ENCODE measurements around the gene COA5. TPM values are rescaled to one million over a fixed set of nuclear protein-coding genes. Genes with fewer than 3 reads are reported as not detected.

COA5 gene
- total RNA-seq, 2 experiments from 2014 or later: 17.7 to 33.2 TPM

- ATAC-seq (peak; percentile 86), DNase-seq (peak; percentile 69)
- peak overlapping the region; percentile 35 for H3K4me3 Mint-ChIP-seq
- H3K9me3 Mint-ChIP-seq (ENCODE audit: low read depth): no peaks in the 10 kb centered on the region
- peak overlapping the region; percentile 91 for H3K27ac Mint-ChIP-seq
- H3K36me3 Mint-ChIP-seq (ENCODE audit: low read depth): peaks cover 37% of the 10 kb centered on the region
- ChIA-PET CTCF (interaction anchor here (0.6 kb wide), 1 partner anchor 227 kb away, joined by 4 read pairs; no protein-coding TSS in a partner anchor), POLR2A (no interaction called here)
- intact Hi-C loops (cut with DNase I, micrococcal nuclease): loop anchor here in 1 of 2 experiments (10.0 kb wide), 1 partner anchor 297 kb away; the partner anchor contains the start of gene CRACDL
- H3K27me3 Mint-ChIP-seq: no peaks in the 10 kb centered on the region
- H3K4me1 Mint-ChIP-seq: peaks cover 39% of the 10 kb centered on the region
Measured at GRCh38 chr2:98637401-98638147, 29.3 kb upstream of the COA5 start.

GRCh38 chr2:98634406-98635092, 26.2 kb upstream of the COA5 start:
- ChIA-PET POLR2A (no interaction called here), CTCF (interaction anchor here (0.5 to 3.8 kb wide), 21 partner anchors 9 to 824 kb away, joined by 3 to 13 read pairs (median 3); no protein-coding TSS in a partner anchor)
- peaks cover 38% of the 10 kb centered on the region for H3K4me1 Mint-ChIP-seq
- peak overlapping the region; percentile 85 for H3K27ac Mint-ChIP-seq
- peaks cover 38% of the 10 kb centered on the region for H3K36me3 Mint-ChIP-seq (ENCODE audit: low read depth)
- no peaks in the 10 kb centered on the region for H3K9me3 Mint-ChIP-seq (ENCODE audit: low read depth)
- DNase-seq: peak; percentile 79
- ATAC-seq: peak; percentile 67
- intact Hi-C loops (cut with DNase I, micrococcal nuclease): loop anchor here in 1 of 2 experiments (1.0 to 10.0 kb wide), 2 partner anchors 203 to 300 kb away; partner anchors contain the start of gene CRACDL
- peak overlapping the region; percentile 44 for H3K4me3 Mint-ChIP-seq
- H3K27me3 Mint-ChIP-seq: no peaks in the 10 kb centered on the region

- POLR2A ChIA-PET: no interaction called here
- H3K4me3 Mint-ChIP-seq: no peak overlapping the region
- ATAC-seq: no peak
- no peak for DNase-seq
- H3K9me3 Mint-ChIP-seq (ENCODE audit: low read depth): no peaks in the 10 kb centered on the region
- H3K27me3 Mint-ChIP-seq: no peaks in the 10 kb centered on the region
- H3K4me1 Mint-ChIP-seq: peaks cover 30% of the 10 kb centered on the region
- CTCF ChIA-PET: interaction anchor here (0.6 to 3.8 kb wide), 3 partner anchors 13 to 28 kb away, joined by 3 to 13 read pairs (median 5); no protein-coding TSS in a partner anchor
- H3K36me3 Mint-ChIP-seq (ENCODE audit: low read depth): peaks cover 33% of the 10 kb centered on the region
- no peak overlapping the region for H3K27ac Mint-ChIP-seq
- intact Hi-C loops (cut with DNase I, micrococcal nuclease): loop anchor here in 1 of 2 experiments (10.0 kb wide), 1 partner anchor 302 kb away; the partner anchor contains the start of gene CRACDL
Measured at GRCh38 chr2:98632351-98632750, 24.0 kb upstream of the COA5 start.

- intact Hi-C loops (cut with DNase I, micrococcal nuclease): no loop called here
- DNase-seq (no peak), ATAC-seq (peak; percentile 49)
- POLR2A ChIA-PET: no interaction called here
- Mint-ChIP-seq H3K27me3 (no peaks in the 10 kb centered on the region), H3K4me3 (no peak overlapping the region), H3K27ac (peak overlapping the region; percentile 19), H3K4me1 (peaks cover 45% of the 10 kb centered on the region), H3K9me3 (ENCODE audit: low read depth) (no peaks in the 10 kb centered on the region), H3K36me3 (ENCODE audit: low read depth) (peaks cover 22% of the 10 kb centered on the region)
- CTCF ChIA-PET: interaction anchor here (0.6 kb wide), 1 partner anchor 14 kb away, joined by 3 read pairs; no protein-coding TSS in a partner anchor
Measured at GRCh38 chr2:98623657-98624056, 15.3 kb upstream of the COA5 start.

- Mint-ChIP-seq H3K4me3 (no peak overlapping the region), H3K27ac (peak overlapping the region; percentile 68), H3K4me1 (peaks cover 37% of the 10 kb centered on the region), H3K27me3 (no peaks in the 10 kb centered on the region), H3K36me3 (ENCODE audit: low read depth) (peaks cover 44% of the 10 kb centered on the region), H3K9me3 (ENCODE audit: low read depth) (no peaks in the 10 kb centered on the region)
- ATAC-seq (no peak), DNase-seq (no peak)
- intact Hi-C loops (cut with DNase I, micrococcal nuclease): no loop called here
- ChIA-PET CTCF (interaction anchor here (1.5 kb wide), 1 partner anchor 8 kb away, joined by 3 read pairs; no protein-coding TSS in a partner anchor), POLR2A (interaction anchor here (0.6 kb wide), 1 partner anchor 187 kb away, joined by 4 read pairs; no protein-coding TSS in a partner anchor)
Measured at GRCh38 chr2:98617149-98617548, 8.8 kb upstream of the COA5 start.

- Mint-ChIP-seq H3K27me3 (no peaks in the 10 kb centered on the region), H3K9me3 (ENCODE audit: low read depth) (no peaks in the 10 kb centered on the region), H3K4me3 (no peak overlapping the region), H3K27ac (peak overlapping the region; percentile 10), H3K4me1 (peaks cover 41% of the 10 kb centered on the region), H3K36me3 (ENCODE audit: low read depth) (peaks cover 48% of the 10 kb centered on the region)
- ChIA-PET POLR2A (no interaction called here), CTCF (interaction anchor here (1.0 kb wide), 1 partner anchor 12 kb away, joined by 3 read pairs; no protein-coding TSS in a partner anchor)
- peak; percentile 21 for DNase-seq
- no peak for ATAC-seq
- intact Hi-C loops (cut with DNase I, micrococcal nuclease): no loop called here
Measured at GRCh38 chr2:98615481-98615880, 7.2 kb upstream of the COA5 start.

- Mint-ChIP-seq H3K27ac (peak overlapping the region; percentile 52), H3K27me3 (no peaks in the 10 kb centered on the region), H3K4me1 (peaks cover 43% of the 10 kb centered on the region), H3K36me3 (ENCODE audit: low read depth) (peaks cover 54% of the 10 kb centered on the region), H3K4me3 (no peak overlapping the region), H3K9me3 (ENCODE audit: low read depth) (no peaks in the 10 kb centered on the region)
- intact Hi-C loops (cut with DNase I, micrococcal nuclease): no loop called here
- ChIA-PET POLR2A (no interaction called here), CTCF (interaction anchor here (0.6 kb wide), 1 partner anchor 603 kb away, joined by 3 read pairs; no protein-coding TSS in a partner anchor)
- ATAC-seq: no peak
- no peak for DNase-seq
Measured at GRCh38 chr2:98614024-98614739, 5.9 kb upstream of the COA5 start.

GRCh38 chr2:98608962-98609604, 771 bp upstream of the COA5 start:
- Mint-ChIP-seq H3K4me1 (peaks cover 66% of the 10 kb centered on the region), H3K27me3 (no peaks in the 10 kb centered on the region), H3K27ac (peak overlapping the region; percentile 94), H3K9me3 (ENCODE audit: low read depth) (no peaks in the 10 kb centered on the region), H3K4me3 (peak overlapping the region; percentile 83), H3K36me3 (ENCODE audit: low read depth) (peaks cover 29% of the 10 kb centered on the region)
- DNase-seq: peak; percentile 20
- ChIA-PET POLR2A (no interaction called here), CTCF (interaction anchor here (0.6 to 1.8 kb wide), 8 partner anchors 9 to 279 kb away, joined by 3 to 5 read pairs (median 3); no protein-coding TSS in a partner anchor)
- intact Hi-C loops (cut with DNase I, micrococcal nuclease): loop anchor here (1.0 to 10.0 kb wide), 10 partner anchors 152 to 1953 kb away; partner anchors contain the start of genes TXNDC9 (in 2 of the 2), ACTR1B (in 1 of the 2), C2orf15 (in 1 of the 2) and EIF5B (in 1 of the 2)
- ATAC-seq: no peak

- intact Hi-C loops (cut with DNase I, micrococcal nuclease): loop anchor here (1.0 to 10.0 kb wide), 10 partner anchors 150 to 1955 kb away; partner anchors contain the start of genes TXNDC9 (in 2 of the 2), ACTR1B (in 1 of the 2), C2orf15 (in 1 of the 2) and EIF5B (in 1 of the 2)
- peak overlapping the region; percentile 94 for H3K27ac Mint-ChIP-seq
- H3K36me3 Mint-ChIP-seq (ENCODE audit: low read depth): peaks cover 24% of the 10 kb centered on the region
- H3K9me3 Mint-ChIP-seq (ENCODE audit: low read depth): no peaks in the 10 kb centered on the region
- DNase-seq (no peak), ATAC-seq (no peak)
- ChIA-PET CTCF (interaction anchor here (0.6 to 1.5 kb wide), 2 partner anchors 9 to 228 kb away, joined by 3 read pairs; no protein-coding TSS in a partner anchor), POLR2A (no interaction called here)
- H3K4me1 Mint-ChIP-seq: peaks cover 61% of the 10 kb centered on the region
- peak overlapping the region; percentile 83 for H3K4me3 Mint-ChIP-seq
- H3K27me3 Mint-ChIP-seq: no peaks in the 10 kb centered on the region
Measured at GRCh38 chr2:98607741-98608115, 584 bp downstream of the COA5 start.

- ATAC-seq: no peak
- peaks cover 24% of the 10 kb centered on the region for H3K36me3 Mint-ChIP-seq (ENCODE audit: low read depth)
- H3K9me3 Mint-ChIP-seq (ENCODE audit: low read depth): no peaks in the 10 kb centered on the region
- no peak for DNase-seq
- peaks cover 61% of the 10 kb centered on the region for H3K4me1 Mint-ChIP-seq
- peak overlapping the region; percentile 83 for H3K4me3 Mint-ChIP-seq
- ChIA-PET POLR2A (no interaction called here), CTCF (interaction anchor here (0.6 to 1.6 kb wide), 5 partner anchors 8 to 229 kb away, joined by 3 to 4 read pairs (median 4); no protein-coding TSS in a partner anchor)
- no peaks in the 10 kb centered on the region for H3K27me3 Mint-ChIP-seq
- peak overlapping the region; percentile 94 for H3K27ac Mint-ChIP-seq
- intact Hi-C loops (cut with DNase I, micrococcal nuclease): loop anchor here (5.0 to 10.0 kb wide), 6 partner anchors 150 to 1955 kb away; partner anchors contain the start of genes ACTR1B (in 1 of the 2), EIF5B (in 1 of the 2), INPP4A (in 1 of the 2) and PDCL3 (in 1 of the 2)
Measured at GRCh38 chr2:98607104-98607503, 1.2 kb downstream of the COA5 start.

All from activated CD4-positive, alpha-beta T cell treated with anti-CD3 and anti-CD28 coated beads for 36 hours (primary cell).